GM18526 (cell line): ENCODE measurements around the gene ZNF283.

Source experiments
- POLR2A ChIP-seq: IDR thresholded peaks from 3 replicates; pipeline ENCODE4 v1.6.1; 2011; ENCODE audit not compliant: insufficient read length; ENCODE audit errors: extremely low read depth

Gene ZNF283

DNA sequence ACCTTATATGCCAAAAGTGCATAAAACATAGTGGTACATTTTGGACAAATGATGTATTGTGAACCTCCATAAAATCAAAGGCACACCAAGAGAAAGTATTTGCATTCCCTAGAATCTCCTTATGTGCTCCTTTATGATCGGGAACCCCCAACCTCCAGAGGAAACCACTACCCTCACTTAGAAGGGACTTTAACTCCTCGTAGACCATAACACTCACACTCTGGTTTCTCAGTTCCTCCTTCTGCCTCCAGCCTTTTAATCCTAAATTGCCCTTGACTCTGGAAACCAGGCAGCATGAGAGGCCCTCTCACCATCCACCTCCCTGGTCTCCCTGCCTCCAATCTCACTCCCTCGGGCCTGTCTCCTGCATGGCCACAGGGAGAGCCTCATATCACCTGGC lies 36.5 kb upstream of the ZNF283 start:
- no peak for TF ChIP-seq POLR2A

DNA sequence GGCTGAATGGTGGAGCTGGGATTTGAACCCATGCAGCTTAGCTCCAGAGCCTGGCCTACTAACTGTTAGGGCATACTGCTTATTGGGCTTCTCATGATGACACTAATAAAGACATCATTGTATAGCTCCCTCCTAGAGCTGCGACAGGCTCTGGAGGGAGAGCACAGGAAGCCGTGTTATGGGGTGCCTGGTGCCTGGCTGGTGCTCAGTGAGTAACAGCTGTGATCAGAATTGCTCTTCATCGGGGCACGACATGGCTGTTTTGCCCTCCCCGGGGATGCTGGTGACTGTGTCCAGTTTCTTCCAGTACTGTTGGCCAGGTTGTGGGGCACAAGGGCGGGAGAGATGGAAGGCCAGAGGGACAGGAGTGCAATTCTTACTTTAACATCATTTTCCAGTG lies 30.0 kb upstream of the ZNF283 start:
- TF ChIP-seq POLR2A, result no peak

DNA sequence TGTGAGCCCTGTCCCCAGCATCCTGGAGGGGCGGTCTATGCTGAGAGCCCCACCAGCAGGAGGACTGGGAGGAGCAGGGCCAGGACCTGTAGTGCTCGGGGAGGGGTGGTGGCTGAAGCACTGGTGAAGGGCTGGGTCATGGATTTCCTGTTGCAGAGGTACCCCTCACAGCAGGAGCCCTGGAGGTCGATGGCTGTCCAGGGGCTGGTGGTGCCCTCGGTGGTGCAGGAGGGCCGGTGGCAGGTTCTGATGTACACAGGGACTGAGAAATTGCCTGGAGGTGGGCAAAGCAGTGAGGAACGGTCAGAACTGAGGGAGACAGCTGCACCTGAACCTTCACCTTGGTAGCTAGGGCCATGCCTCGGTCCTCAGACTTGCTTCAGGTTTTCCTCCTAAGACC lies 29.6 kb upstream of the ZNF283 start:
- TF ChIP-seq POLR2A, result no peak

DNA sequence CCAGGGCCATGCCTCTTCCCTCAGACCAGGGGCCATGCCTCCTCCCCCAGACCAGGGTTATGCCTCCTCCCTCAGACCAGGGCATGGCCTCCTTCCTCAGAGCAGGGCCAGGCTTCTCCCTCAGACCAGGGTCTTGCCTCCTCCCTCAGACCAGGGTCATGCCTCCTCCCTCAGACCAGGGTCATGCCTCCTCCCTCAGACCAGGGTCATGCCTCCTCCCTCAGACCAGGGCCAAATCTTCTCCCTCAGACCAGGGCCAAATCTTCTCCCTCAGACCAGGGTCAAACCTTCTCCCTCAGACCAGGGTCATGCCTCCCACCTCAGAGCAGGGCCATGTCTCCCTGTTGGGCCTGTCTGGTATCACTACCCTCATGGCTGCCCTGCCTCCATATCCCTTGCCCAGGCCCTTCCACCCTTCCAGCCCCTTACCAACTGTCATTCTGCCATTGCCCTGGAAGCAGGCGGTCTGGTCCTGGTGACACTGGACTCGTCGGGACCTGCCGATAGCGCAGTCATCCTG lies 29.0 kb upstream of the ZNF283 start:
- no peak for TF ChIP-seq POLR2A

DNA sequence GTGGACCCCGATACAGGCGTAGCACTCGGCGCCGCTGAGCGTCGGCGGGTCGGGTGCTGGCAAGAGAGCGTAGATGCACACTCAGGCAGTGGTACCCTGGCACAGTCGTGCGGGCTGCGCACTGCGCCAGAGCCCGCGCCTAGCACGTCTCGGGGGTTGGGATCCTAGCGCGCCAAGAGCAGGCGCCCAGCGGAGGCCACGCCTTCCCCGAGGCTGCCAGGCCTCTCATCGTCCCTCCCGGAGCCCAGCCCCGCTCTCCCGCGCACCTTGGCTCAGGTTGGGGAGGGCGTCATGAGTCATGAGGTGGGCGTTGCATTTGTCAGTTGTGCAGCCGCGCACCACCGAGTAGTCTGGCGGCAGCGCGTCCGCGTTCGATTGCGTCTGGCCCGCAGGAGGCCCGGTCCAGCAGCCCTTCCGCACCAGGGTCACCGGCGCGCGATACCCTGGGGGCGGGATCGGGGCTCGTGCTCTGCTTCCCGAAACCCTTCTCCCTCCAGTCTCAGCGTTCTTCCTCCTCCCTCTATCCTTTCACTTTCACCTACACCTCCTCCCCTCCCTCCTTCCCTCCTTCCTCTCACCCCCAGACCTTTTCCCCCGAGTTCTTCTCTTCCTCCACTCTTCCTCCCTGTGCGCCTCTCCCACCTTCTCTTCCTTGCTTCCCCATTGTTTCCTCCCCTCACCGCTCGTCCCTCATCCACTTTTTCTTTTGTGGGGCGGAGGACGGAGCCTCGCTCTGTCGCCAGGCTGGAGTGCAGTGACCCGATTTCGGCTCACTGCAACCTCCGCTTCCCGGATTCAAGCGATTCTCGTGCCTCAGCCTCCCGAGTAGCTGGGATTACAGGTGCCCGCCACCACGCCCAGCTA lies 28.3 kb upstream of the ZNF283 start:
- TF ChIP-seq POLR2A, result no peak

DNA sequence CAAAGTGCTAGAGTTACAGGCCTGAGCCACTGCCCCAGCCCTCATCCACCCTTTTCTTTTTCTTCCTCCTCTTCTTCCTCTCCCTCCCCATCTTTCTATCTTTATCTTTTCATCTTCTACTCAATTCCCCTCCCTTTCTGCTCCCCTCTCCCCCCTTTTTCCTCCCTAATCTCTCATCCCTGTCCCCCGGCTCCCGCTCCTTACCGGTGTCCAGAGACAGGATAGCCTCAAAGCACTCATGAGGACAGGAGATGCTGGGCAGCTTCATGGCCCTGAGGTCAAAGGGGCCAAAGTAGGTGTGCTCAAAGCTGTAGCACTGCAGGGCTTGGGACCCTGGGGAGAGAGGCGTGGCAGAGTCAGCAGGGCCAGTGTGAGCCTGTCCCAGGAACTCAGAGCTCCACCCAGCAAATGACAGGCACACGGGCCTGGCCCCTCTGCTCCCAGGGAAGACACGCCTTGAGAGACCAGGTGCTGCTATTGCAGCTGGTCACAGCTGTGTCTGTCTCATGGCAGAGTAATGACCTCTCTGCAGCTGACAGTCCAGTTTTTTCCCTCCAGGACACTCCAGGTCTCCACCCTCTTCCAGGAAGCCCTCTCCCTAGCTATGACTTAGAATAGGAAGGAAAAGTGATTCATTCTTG lies 27.5 kb upstream of the ZNF283 start:
- no peak for TF ChIP-seq POLR2A

DNA sequence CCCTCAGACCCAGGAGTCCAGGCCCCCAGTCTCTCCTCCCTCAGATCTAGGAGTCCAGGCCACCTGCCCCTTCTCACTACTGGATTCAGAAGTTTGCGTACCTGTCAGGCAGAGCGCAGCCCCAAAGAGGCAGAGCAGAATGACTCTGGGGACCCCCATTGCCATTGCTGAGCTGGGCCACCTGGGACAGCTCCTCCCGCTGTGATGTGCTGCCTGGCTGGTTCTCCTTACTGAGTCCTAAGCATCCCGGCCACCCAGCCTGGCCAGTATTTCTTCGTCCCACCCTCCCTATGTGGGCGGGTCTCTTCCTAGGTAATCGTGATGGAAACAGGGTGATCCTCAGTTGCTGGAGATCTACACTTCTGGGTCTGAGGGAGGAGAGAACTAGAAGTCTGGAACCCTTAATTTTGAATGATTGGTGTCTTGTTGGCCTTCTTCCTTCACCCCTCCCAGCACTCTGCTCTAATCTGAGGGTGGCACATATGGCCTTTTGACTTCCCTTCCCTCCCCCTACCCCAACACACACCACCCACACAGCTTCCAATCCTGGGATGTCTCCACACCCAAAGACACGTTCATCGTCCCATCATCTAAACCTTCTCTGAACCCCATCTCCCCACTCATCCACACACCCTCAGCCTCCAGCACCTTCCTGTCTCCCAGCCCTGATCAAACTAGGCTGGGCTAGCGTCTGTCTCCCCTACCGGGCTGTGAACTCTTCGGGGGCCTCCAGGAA lies 24.7 kb upstream of the ZNF283 start, which contains the start of gene LYPD5:
Gene LYPD5 (minus strand): TSS at position 232 of the 736 bp plus-strand sequence. CDS start 67 bp downstream, at position 165.
- no peak for TF ChIP-seq POLR2A

DNA sequence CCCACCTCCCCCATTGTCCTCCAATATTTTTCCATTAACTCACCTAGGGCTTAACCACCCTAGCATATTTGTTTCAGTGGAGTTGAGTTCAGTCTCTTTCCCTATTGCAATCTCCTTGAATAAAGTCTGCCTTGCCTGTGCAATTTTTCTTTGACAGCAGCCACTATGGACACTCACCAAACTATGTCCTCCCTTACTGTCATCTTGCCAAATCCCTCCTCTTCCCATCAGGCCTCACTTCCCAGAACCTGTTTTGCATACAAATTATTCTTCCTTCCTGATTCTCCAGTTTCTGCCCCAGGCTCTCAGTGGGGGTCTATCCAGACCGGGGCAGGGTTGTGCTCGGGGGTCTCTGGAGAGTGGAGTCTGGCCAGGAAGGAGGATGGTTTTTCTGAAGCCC lies 22.7 kb upstream of the ZNF283 start:
- TF ChIP-seq POLR2A, result no peak

DNA sequence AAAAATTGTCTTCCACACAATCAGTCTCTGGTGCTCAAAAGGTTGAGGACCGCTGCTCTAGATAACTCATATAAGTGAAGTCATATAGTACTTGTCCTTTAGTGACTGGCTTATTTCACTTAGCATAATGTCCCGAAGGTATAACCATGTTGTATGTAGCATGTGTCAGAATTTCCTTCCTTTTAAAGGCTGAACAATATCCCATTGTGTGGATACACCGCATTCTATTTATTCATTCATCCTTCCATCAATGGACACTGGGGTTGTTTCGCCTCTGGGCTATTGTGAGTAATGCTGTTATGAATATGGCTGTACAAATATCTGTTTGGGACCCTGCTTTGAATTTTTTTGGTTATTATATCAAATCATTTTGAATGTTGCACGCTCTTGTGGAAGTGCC lies 20.3 kb upstream of the ZNF283 start:
- TF ChIP-seq POLR2A, result no peak

DNA sequence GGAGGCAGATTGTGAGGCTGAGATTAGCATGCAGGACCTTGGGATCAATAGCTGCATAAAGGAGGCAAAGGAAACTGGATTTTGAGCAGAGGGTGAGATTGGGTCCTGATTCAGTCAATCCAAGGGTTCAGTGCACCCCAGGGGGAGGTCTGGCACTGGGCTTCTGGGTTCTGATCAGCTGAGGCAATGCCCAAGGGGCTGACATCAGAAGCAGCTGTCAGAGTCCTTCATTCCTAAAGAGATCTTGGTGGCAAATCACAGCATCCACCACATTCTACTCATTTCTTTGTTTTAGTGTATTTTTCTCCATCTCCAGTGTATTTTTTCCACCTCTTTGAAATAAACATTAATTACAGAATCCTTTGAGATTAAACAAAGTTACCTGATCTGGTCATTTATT lies 19.5 kb upstream of the ZNF283 start:
- TF ChIP-seq POLR2A, result no peak

DNA sequence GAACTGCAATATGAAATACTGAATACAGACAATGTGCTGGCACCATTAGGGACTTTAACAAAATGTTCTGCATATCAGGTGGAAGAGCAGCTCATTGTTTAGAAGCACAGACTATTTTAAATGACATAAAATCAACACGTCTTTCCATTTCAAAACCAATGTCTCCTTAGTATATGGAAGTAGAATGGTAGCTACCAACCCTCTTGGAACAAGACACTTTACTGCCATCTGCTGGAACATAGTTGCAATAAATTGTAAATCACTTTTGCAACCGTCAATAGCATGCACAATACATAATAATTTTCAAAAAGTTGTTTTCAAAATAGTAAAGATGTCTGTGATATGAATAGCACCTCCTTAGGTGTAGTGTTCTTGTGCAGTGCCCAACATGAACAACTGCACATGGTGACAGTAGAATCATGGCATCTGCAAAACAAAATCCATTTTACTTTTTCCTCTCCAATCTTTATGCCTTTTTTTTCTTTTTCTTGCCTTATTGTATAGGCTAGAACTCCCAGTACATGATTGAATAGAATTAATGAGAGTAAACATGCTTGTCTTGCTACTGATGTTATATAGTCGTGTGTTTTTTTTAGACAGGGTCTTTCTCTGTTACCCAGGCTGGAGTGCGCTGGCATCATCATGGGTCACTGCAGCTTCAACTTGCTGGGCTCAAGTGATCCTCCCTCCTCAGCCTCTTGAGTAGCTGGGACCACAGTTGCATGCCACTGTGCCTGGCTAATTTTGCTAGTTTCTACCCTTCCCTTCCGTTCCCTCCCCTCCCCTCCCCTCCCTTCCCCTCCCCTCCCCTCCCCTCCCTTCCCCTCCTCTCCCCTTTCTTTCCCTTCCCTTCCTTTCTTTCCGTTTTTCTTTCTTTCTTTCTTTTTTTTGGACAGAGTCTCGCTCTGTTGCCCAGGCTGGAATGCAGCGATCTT lies 17.1 kb upstream of the ZNF283 start:
- TF ChIP-seq POLR2A, result no peak

DNA sequence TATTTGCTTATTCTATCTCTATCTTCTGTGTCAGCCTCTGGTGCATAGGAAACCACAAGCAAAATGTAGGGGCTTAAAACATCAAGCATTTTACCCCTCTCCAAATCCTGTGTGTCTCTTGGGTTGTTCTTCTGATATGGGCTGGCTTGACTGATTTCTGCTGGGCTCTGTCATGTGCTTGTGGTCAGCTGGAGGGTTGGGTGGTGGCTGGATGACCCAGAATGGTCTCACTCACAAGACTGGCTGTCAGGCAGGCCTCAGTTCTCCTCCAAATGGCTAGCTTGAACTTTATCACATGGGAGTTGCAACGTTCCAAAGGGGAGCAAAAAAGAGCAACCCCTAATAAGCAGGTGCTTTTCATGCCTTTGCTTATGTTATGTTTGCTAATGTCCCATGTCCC lies 15.3 kb upstream of the ZNF283 start:
- TF ChIP-seq POLR2A, result no peak

DNA sequence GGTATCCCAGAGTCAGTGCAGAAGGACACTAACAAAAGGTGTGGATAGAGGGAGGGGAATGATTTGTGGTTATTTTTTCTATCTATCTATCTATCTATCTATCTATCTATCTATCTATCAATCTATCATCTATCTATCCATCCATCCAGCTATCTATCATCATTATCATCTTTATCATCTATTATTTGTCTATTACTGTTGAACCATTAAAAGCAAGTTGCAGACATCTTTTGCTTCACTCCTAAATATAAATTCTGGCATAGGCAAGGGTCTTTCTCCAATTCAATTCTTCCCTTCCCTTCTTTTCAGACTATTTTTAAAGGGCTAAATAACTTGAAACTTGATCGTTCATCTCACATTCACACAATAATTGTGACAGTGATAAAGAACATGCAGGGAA lies 14.9 kb upstream of the ZNF283 start:
- TF ChIP-seq POLR2A, result no peak

DNA sequence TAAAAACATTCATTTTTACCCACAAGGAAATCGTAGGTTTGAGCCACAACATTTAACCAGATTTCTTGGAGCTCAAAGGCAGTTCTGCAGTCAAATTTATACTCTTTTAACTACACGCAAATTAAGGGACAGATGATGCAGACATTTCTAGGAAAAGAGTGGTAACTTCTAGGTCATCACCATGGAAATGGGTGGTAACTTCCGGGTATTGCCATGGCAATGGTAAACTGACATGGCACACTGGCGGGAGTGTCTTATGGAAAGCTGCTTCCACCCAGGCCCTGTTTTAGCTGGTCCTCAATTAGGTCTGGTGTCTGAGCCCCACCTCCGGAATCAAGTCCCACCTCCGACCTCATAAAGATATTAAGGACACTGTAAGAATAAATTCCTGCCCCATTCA lies 14.4 kb upstream of the ZNF283 start:
- no peak for TF ChIP-seq POLR2A

DNA sequence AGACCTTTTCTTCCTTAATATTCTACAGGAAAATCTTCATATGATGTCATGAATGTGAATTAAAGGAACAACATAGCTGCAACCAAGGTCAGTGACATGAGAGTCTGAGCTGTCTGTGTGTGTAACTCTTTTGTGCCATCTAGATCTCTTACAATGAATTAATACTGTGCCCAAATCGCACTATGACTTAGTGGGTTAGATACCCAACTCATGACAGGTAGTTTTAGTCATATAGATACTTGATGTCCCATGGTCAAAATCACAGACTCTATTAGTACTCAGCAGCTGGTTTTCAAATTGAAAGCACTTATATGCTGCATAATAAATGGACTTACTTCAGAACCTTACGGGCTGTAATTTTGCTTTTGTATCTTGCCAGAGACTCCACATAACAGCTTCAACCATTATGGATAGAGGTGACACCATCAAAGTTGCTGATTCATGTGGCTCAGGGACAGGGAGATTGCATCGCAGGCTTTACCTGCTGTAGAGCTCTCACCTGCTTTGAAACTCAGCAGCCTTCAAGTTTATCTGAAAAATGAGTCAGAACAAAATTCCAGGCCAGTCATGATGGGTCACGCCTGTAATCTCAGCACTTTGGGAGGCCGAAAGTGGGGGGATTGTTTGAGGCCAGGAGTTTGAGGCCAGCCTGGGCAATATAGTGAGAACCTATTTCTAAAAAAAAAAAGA lies 12.3 kb upstream of the ZNF283 start:
- TF ChIP-seq POLR2A, result no peak

DNA sequence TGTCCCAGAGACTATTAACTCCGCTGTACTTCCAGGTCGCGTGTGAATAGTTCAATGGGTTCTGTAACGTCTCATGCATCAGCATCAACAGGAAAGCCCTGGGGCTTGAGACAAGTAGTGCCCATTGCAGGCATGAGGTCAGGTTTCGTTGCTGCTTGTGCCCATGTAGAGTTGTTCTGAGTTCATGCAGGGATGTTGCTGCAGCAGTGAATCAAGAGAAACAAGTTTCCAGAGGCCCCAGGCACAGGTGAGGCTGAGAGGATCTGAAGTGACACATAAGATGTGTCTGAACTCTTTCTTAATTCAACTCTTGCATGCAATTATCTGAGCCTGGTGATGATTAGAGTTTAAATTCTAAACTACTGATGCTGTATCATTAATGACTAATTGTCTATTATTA lies 8.6 kb upstream of the ZNF283 start:
- TF ChIP-seq POLR2A, result no peak
